HepG2 (cell line): ENCODE measurements around the gene BRD2. TPM values are rescaled to one million over a fixed set of nuclear protein-coding genes. Genes with fewer than 3 reads are reported as not detected.

Source experiments
- GFI1 ChIP-seq: sonication (generic); formaldehyde crosslinking; IDR thresholded peaks from 2 replicates; pipeline ENCODE4 v1.5.0; 2020; ENCODE audit warnings: missing genetic modification reagents, mild to moderate bottlenecking, borderline replicate concordance
- HDAC1 ChIP-seq: sonication (generic); formaldehyde crosslinking; IDR thresholded peaks from 2 replicates; pipeline ENCODE4 v1.5.1; 2020; ENCODE audit warnings: mild to moderate bottlenecking, missing genetic modification reagents
- KMT2B ChIP-seq: IDR thresholded peaks from 2 replicates; pipeline ENCODE4 v1.6.1; 2016; ENCODE audit warnings: missing genetic modification reagents, missing compliant biosample characterization
- MEIS2 ChIP-seq: sonication (generic); formaldehyde crosslinking; IDR thresholded peaks from 2 replicates; pipeline ENCODE4 v1.9.0; 2021; ENCODE audit warnings: mild to moderate bottlenecking, missing genetic modification reagents
- MIER3 ChIP-seq: IDR thresholded peaks from 2 replicates; pipeline ENCODE4 v1.6.1; 2016; ENCODE audit warnings: missing compliant biosample characterization, borderline replicate concordance
- MYC ChIP-seq: sonication (generic); formaldehyde crosslinking; IDR thresholded peaks from 2 replicates; pipeline ENCODE4 v1.9.0; 2021; ENCODE audit warnings: missing genetic modification reagents, borderline replicate concordance
- REPIN1 ChIP-seq: sonication (generic); formaldehyde crosslinking; IDR thresholded peaks from 2 replicates; pipeline ENCODE4 v1.8.0; 2022; ENCODE audit warnings: missing genetic modification reagents, low read depth, mild to moderate bottlenecking, borderline replicate concordance
- RFX1 ChIP-seq: fragments of 450-650 bp; IDR thresholded peaks from 2 replicates; pipeline ENCODE4 v1.6.1; 2017
- RFXANK ChIP-seq: IDR thresholded peaks from 2 replicates; pipeline ENCODE4 v1.6.1; 2016
- RFXAP ChIP-seq: sonication (generic); formaldehyde crosslinking; IDR thresholded peaks from 2 replicates; pipeline ENCODE4 v1.4.0; 2020; ENCODE audit warnings: missing genetic modification reagents, borderline replicate concordance
- SP2 ChIP-seq: sonication (generic); formaldehyde crosslinking; IDR thresholded peaks from 2 replicates; pipeline ENCODE4 v1.5.1; 2020; ENCODE audit warnings: mild to moderate bottlenecking, missing genetic modification reagents
- ZNF350 ChIP-seq: sonication (generic); formaldehyde crosslinking; IDR thresholded peaks from 2 replicates; pipeline ENCODE4 v1.4.0; 2020; ENCODE audit warnings: mild to moderate bottlenecking, low read depth, missing genetic modification reagents, borderline replicate concordance
- ZNF747 ChIP-seq: sonication (generic); formaldehyde crosslinking; IDR thresholded peaks from 2 replicates; pipeline ENCODE4 v1.8.1; 2023; ENCODE audit warnings: missing genetic modification reagents, mild to moderate bottlenecking, borderline replicate concordance
- ZNF83 ChIP-seq: sonication (generic); formaldehyde crosslinking; IDR thresholded peaks from 2 replicates; pipeline ENCODE4 v1.4.0; 2020; ENCODE audit warnings: missing genetic modification reagents, mild to moderate bottlenecking, borderline replicate concordance
- polyA plus RNA-seq, 8 experiments: library from polyadenylated mRNA; depleted of rRNA in 3 of 8; stranded (reverse) in 7 of 8; unstranded in 1 of 8; fragments of >200 nt; fragmentation: Illumina TruSeq in 4 of 8; extraction: Trizol in 4 of 8; gene quantifications; 2 replicates each; pipeline versions ENCODE4 v1.2.1 to v1.2.3, GENCODE V29; 2011 to 2016; ENCODE audit warnings: low read depth in 4 of 8, missing spikeins in 1 of 8, mixed read lengths in 1 of 8; ENCODE audit not compliant: insufficient read depth in 1 of 8
- total RNA-seq, 5 experiments: library from RNA; depleted of rRNA; stranded (reverse); fragments of >200 nt; fragmentation: Illumina TruSeq; extraction: Trizol; gene quantifications; 2 replicates each; pipeline ENCODE4 v1.2.3, GENCODE V29; 2016; ENCODE audit warnings: low read depth in 1 of 5
- TF ChIP-seq, protein P1 (sequence below): sonication (generic); formaldehyde crosslinking; IDR thresholded peaks from 2 replicates; pipeline ENCODE4 v1.9.0; 2021; ENCODE audit warnings: missing genetic modification reagents, borderline replicate concordance
- TF ChIP-seq, protein P2 (sequence below): sonication (generic); formaldehyde crosslinking; IDR thresholded peaks from 2 replicates; pipeline ENCODE4 v1.4.0; 2020; ENCODE audit warnings: mild to moderate bottlenecking, missing genetic modification reagents
- TF ChIP-seq, protein P3 (sequence below): sonication (generic); formaldehyde crosslinking; IDR thresholded peaks from 2 replicates; pipeline ENCODE4 v1.8.0; 2022; ENCODE audit warnings: mild to moderate bottlenecking, missing genetic modification reagents; ENCODE audit not compliant: insufficient replicate concordance
- TF ChIP-seq, protein P4 (sequence below): sonication (generic); formaldehyde crosslinking; IDR thresholded peaks from 2 replicates; pipeline ENCODE4 v1.5.0; 2020; ENCODE audit warnings: mild to moderate bottlenecking, missing genetic modification reagents
- TF ChIP-seq, protein P5 (sequence below): IDR thresholded peaks from 2 replicates; pipeline ENCODE4 v1.6.1; 2016; ENCODE audit warnings: control low read depth
- TF ChIP-seq, protein P6 (sequence below): sonication (generic); formaldehyde crosslinking; IDR thresholded peaks from 2 replicates; pipeline ENCODE4 v1.4.0; 2020; ENCODE audit warnings: missing genetic modification reagents

BRD2 gene
- total and polyA plus RNA-seq, 2 of the 13 experiments (the other 11 are each of a cell fraction or from before 2014, with no cell fraction given): 143 to 202 TPM

DNA sequence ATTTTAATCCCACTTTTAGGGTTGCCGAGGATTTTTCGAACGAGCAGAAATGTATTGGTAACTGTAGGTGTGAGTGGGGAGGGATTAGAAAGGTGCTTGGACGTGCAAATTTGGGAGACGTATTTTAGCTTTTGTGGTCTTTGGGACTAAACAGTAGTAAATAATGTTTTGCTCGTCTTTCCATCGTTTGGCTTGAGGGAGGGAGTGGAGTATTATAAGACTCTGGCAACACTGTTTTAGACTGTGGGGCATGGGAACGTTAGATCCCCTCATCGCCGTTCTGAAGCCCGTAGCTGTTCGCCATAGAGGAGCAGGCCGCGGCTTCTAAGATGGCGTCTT, 2.8 kb downstream of the BRD2 start (continued):
- TF ChIP-seq, protein P1, sequence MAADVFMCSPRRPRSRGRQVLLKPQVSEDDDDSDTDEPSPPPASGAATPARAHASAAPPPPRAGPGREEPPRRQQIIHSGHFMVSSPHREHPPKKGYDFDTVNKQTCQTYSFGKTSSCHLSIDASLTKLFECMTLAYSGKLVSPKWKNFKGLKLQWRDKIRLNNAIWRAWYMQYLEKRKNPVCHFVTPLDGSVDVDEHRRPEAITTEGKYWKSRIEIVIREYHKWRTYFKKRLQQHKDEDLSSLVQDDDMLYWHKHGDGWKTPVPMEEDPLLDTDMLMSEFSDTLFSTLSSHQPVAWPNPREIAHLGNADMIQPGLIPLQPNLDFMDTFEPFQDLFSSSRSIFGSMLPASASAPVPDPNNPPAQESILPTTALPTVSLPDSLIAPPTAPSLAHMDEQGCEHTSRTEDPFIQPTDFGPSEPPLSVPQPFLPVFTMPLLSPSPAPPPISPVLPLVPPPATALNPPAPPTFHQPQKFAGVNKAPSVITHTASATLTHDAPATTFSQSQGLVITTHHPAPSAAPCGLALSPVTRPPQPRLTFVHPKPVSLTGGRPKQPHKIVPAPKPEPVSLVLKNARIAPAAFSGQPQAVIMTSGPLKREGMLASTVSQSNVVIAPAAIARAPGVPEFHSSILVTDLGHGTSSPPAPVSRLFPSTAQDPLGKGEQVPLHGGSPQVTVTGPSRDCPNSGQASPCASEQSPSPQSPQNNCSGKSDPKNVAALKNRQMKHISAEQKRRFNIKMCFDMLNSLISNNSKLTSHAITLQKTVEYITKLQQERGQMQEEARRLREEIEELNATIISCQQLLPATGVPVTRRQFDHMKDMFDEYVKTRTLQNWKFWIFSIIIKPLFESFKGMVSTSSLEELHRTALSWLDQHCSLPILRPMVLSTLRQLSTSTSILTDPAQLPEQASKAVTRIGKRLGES (CRISPR knock-in tag): no peak
- TF ChIP-seq SP2 (CRISPR knock-in tag) (no peak; the same call in 1 of the 2 replicates), RFXANK (CRISPR knock-in tag) (no peak), MYC (CRISPR knock-in tag) (no peak), HDAC1 (peak; percentile 62; the same call in 1 of the 2 replicates), KMT2B (CRISPR knock-in tag) (no peak), RFX1 (no peak), ZNF747 (CRISPR knock-in tag) (0 out of 2 replicates have a peak, but pooled peaks have one; percentile 37), GFI1 (CRISPR knock-in tag) (no peak), MIER3 (CRISPR knock-in tag) (peak; percentile 43), REPIN1 (CRISPR knock-in tag) (no peak), RFXAP (CRISPR knock-in tag) (no peak), ZNF83 (no peak), MEIS2 (no peak), ZNF350 (CRISPR knock-in tag) (no peak)
- TF ChIP-seq, protein P2, sequence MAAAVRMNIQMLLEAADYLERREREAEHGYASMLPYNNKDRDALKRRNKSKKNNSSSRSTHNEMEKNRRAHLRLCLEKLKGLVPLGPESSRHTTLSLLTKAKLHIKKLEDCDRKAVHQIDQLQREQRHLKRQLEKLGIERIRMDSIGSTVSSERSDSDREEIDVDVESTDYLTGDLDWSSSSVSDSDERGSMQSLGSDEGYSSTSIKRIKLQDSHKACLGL (CRISPR knock-in tag): no peak
- TF ChIP-seq, protein P3, sequence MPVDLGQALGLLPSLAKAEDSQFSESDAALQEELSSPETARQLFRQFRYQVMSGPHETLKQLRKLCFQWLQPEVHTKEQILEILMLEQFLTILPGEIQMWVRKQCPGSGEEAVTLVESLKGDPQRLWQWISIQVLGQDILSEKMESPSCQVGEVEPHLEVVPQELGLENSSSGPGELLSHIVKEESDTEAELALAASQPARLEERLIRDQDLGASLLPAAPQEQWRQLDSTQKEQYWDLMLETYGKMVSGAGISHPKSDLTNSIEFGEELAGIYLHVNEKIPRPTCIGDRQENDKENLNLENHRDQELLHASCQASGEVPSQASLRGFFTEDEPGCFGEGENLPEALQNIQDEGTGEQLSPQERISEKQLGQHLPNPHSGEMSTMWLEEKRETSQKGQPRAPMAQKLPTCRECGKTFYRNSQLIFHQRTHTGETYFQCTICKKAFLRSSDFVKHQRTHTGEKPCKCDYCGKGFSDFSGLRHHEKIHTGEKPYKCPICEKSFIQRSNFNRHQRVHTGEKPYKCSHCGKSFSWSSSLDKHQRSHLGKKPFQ: peak; percentile 81
- TF ChIP-seq, protein P4, sequence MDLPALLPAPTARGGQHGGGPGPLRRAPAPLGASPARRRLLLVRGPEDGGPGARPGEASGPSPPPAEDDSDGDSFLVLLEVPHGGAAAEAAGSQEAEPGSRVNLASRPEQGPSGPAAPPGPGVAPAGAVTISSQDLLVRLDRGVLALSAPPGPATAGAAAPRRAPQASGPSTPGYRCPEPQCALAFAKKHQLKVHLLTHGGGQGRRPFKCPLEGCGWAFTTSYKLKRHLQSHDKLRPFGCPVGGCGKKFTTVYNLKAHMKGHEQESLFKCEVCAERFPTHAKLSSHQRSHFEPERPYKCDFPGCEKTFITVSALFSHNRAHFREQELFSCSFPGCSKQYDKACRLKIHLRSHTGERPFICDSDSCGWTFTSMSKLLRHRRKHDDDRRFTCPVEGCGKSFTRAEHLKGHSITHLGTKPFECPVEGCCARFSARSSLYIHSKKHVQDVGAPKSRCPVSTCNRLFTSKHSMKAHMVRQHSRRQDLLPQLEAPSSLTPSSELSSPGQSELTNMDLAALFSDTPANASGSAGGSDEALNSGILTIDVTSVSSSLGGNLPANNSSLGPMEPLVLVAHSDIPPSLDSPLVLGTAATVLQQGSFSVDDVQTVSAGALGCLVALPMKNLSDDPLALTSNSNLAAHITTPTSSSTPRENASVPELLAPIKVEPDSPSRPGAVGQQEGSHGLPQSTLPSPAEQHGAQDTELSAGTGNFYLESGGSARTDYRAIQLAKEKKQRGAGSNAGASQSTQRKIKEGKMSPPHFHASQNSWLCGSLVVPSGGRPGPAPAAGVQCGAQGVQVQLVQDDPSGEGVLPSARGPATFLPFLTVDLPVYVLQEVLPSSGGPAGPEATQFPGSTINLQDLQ: no peak
- TF ChIP-seq, protein P5, sequence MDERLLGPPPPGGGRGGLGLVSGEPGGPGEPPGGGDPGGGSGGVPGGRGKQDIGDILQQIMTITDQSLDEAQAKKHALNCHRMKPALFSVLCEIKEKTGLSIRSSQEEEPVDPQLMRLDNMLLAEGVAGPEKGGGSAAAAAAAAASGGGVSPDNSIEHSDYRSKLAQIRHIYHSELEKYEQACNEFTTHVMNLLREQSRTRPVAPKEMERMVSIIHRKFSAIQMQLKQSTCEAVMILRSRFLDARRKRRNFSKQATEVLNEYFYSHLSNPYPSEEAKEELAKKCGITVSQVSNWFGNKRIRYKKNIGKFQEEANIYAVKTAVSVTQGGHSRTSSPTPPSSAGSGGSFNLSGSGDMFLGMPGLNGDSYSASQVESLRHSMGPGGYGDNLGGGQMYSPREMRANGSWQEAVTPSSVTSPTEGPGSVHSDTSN (CRISPR knock-in tag): no peak
- TF ChIP-seq, protein P6, sequence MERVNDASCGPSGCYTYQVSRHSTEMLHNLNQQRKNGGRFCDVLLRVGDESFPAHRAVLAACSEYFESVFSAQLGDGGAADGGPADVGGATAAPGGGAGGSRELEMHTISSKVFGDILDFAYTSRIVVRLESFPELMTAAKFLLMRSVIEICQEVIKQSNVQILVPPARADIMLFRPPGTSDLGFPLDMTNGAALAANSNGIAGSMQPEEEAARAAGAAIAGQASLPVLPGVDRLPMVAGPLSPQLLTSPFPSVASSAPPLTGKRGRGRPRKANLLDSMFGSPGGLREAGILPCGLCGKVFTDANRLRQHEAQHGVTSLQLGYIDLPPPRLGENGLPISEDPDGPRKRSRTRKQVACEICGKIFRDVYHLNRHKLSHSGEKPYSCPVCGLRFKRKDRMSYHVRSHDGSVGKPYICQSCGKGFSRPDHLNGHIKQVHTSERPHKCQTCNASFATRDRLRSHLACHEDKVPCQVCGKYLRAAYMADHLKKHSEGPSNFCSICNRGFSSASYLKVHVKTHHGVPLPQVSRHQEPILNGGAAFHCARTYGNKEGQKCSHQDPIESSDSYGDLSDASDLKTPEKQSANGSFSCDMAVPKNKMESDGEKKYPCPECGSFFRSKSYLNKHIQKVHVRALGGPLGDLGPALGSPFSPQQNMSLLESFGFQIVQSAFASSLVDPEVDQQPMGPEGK (CRISPR knock-in tag): no peak
